GM04503 (cell line): ENCODE measurements around the gene GAREM1.
"Not testable (repeated sequence)": the region's sequence is repeated elsewhere in the genome, so short reads cannot be mapped to it uniquely, and the experiment has no call there.

Experiments
- DNase-seq: peaks from one replicate; pipeline ENCODE4 v3.0.0-alpha.2; 2012; ENCODE audit warnings: low read depth

GAREM1 gene

DNA sequence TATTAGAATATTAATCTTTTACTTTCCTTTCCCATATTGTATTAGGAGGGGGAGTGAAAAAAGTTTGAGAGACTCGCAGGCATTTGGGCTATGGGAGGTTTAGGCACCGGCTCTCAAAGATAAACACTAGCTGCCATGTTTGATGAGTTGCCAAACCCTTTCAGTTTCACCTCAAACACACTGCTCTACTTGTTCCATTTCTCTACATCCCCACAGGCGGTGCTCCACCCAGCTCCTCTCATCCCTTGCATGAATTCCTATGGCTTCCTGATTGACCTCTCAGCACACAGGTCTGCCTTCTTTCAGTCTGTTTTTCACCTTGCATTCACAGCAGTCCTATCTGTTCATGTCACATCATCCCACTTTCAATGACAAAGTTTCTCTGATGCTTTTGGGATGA, 215.1 kb downstream of the GAREM1 start:
- DNase-seq = no peak

DNA sequence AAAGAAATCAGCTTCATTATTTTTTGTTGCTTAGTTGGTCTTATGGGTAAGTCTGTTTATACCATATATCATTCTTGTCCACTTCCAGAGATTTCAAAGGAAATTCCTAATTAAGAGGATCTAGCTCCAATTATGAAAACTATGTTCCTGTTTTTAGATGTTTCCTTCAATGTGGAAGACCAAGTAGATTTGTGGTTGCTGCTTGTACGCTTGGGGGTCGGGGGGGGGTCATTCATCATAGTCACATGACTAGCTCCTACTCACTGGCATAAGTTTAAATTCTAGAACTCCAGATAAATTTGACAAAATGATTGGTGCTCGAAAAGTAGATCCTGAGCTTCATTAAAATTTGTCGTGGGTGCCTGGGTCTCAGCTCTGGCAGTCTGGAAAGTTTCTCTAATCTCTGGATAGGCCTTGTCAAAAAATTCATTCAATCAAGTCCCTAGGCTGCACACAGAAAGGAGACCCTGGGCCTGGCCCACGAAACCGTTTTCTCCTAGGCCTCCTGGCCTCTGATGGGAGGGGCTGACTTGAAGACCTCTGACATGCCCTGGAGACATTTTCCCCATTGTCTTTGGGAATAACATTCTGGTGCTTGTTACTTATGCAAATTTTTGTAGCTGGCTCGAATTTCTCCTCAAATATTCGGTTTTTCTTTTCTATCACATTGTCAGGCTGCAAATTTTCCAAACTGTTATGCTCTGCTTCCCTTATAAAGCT, 218.4 kb downstream of the GAREM1 start:
- DNase-seq = no peak

DNA sequence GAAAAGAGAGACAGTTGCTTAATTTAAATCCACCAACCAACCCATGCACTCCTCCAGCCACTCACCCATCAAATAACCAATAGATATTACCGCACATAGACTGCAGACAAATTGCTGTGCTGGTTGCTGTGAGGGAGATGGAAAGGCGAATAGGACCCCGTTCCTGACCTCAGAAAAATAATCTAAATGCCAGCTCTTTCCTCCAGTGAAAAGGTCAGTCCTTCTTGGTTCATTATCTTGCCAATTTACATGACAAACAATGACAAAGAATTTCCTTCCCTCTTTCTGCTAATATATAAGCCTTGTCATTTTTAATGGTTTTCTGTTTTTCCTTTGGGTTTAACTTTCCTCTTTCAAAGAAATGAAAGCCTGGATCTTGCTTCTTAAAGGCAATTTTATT, 219.2 kb downstream of the GAREM1 start:
- DNase-seq = no peak

DNA sequence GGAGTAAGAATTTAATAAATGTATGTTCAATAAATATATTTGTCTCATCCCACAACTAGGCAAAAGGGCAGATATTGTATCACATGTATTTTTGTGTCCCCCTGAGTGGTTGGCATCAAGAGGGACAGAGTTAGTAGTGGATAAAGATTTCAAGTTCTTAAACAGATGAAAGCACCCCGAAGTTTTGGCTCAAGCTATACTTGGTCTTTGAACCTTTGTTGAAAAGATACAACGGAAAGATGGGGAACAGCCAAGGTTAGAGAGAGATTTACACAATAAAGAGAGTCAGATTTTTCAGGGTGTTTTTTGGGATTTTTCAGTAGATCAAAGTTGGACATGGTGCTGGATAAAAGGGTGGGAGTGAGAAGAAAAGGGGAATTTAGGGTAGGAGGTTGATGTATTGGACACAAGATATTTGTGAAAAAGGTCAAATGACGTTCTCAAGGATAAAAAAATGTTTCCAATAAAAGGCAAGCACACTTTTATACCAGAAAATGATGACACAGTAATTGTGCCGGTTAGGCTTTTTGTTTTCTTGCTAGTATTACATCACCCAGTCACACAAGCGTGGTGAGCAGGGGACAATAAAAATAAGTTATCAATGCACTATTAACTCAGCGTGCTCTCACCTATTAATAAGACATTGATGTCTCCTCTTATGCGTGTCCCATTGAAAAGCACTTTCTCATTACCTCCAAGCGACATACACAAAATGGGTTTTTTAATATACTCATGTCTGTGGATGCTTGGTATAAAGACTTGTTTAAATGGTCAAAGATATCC, 221.3 kb downstream of the GAREM1 start:
- no peak for DNase-seq

DNA sequence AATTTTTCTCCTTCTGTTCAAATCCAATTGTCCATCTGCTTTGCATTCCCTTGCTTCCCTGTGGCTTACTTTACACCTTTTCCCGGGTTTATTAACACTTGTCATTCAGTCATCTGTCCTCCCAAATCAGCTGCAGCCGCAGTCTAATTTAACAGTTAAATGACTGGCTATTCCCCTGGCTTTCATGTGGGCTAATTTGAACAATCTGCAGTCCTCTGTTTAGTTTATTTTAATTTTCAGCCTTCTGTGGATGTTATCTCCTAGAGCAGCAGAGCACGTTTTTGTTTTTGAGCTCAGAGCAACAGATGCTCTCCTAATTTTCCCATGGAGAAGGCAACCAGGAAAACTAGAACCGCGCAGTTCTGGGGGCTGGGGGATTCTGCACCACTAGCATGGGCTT, 225.8 kb downstream of the GAREM1 start:
- no peak for DNase-seq

DNA sequence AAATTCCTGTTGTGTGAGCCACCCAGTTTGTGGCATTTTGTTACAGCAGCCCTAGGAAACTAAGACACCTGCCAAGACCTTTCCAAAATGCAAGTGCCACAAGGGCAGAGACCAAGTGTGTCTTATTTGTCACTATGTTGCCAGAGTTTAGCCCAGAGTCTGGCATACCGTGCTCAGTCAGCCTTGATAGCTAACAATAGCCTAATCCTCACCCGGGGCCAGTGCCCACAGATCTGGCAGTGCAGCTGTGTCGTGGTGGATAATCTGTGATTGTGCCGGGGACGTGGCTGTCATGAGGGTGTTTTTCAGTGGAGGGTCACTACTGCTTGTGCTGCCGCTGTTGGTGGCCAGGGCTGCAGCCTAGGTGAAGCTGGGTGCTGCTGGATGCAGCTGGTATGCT, 227.3 kb downstream of the GAREM1 start:
- no peak for DNase-seq

- DNase-seq = no peak
Measured at GRCh38 chr18:32242395-32242794, 228.3 kb downstream of the GAREM1 start.

DNA sequence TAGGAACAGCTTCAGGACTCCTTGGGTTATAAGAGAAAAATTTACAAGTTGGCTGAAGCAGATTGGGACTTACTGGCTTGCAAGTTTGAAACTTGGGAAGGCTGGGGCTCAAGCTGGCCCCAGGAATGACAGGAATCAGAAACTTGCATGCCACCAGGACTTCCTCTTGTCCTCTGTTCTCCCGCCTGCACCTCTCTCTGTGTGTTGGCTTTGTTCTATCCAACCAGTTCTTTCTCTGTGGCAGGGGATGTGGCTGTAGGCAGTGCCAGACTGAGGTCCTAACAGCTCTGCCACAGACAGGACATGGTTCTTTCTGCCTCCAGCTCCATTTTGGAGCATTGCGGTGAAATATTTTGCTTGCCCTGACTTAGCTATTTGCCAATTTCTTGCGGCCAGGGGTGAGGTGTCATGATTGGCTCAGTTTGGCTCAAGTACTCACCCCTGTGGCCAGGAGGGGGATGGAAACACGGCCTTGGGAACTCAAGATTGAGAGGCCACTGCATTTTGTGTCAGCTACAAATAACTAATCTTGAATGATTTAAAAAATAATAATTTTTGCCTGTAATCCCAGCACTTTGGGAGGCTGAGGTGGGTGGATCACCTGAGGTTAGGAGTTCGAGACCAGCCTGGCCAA, 231.9 kb downstream of the GAREM1 start:
- DNase-seq = no peak

DNA sequence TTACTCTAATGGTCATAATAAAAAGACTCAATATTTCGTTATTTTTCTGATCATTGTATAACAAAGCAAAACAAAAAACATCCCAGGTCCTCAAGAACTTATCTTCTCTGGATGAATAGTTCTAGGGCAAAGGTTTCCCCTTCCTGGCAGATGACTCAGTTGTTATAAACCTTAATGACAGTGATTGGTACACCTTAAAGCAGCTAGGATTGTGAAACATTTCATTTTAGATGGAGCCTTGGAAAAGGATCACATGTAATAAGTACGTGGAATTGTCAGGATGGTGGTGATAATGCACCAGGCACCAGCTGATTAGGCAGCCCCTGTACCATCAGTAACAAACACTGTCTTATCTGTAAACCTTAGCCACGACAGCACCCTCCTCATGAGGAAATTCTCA, 233.6 kb downstream of the GAREM1 start:
- no peak for DNase-seq

GRCh38 chr18:32233348-32233747, 237.3 kb downstream of the GAREM1 start:
- not testable (repeated sequence) for DNase-seq

- no peak for DNase-seq
Measured at GRCh38 chr18:32219431-32220018, 251.2 kb downstream of the GAREM1 start.

- DNase-seq = no peak
Measured at GRCh38 chr18:32216390-32216789, 254.3 kb downstream of the GAREM1 start.

DNA sequence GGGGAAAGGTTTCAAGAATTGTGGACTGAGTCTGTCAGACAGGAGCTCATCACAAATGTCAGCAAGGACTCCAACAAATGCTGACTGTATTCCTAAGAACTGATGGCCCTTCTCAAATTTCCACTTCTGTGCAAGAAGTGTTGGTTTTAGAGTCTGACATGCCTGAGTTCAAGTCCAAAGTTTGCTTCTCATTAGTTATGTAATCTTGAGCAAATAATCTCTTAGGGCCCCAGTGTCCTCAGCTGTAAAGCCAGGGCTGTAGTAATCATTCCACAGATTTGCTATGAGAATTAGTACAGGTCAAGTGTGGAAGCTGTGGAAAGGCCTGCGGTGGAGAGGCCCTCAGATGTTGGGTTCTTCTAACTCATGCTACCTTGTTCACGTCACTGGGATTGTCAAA, 257.0 kb downstream of the GAREM1 start:
- no peak for DNase-seq
